Smooth muscle cell (in vitro differentiated cells): ENCODE data around the gene CCL3. TPM values are rescaled to one million over a fixed set of nuclear protein-coding genes. Genes with fewer than 3 reads are reported as not detected.

Experiments
- DNase-seq: peaks from one replicate; lab custom pipeline; 2025; ENCODE audit not compliant: unreplicated experiment; lab: John Stamatoyannopoulos, UW
- H2AFZ ChIP-seq: fragments of 200-600 bp; sonication (generic); 2 replicates; pipeline ENCODE4 v1.6.0; 2016; ENCODE audit warnings: antibody characterized with exemption, low read depth, mild to moderate bottlenecking
- H3F3A ChIP-seq: fragments of 200-600 bp; sonication (generic); 2 replicates; pipeline ENCODE4 v1.6.0; 2017; ENCODE audit warnings: antibody characterized with exemption, low read depth
- H3K27ac ChIP-seq: fragments of 200-600 bp; sonication (generic); 2 replicates; pipeline ENCODE4 v1.5.1; 2016; ENCODE audit warnings: low read depth, mild to moderate bottlenecking
- H3K27me3 ChIP-seq: fragments of 200-600 bp; sonication (generic); 2 replicates; pipeline ENCODE4 v1.6.1; 2016; ENCODE audit warnings: low read depth, mild to moderate bottlenecking
- H3K36me3 ChIP-seq: fragments of 200-600 bp; sonication (generic); 2 replicates; pipeline ENCODE4 v1.5.1; 2016; ENCODE audit warnings: low read depth
- H3K4me1 ChIP-seq: fragments of 200-600 bp; sonication (generic); 2 replicates; pipeline ENCODE4 v1.5.1; 2016; ENCODE audit warnings: low read depth
- H3K4me2 ChIP-seq: fragments of 200-600 bp; sonication (generic); 2 replicates; pipeline ENCODE4 v1.6.0; 2016; ENCODE audit warnings: mild to moderate bottlenecking
- H3K4me3 ChIP-seq: fragments of 200-600 bp; sonication (generic); 2 replicates; pipeline ENCODE4 v1.5.1; 2016; ENCODE audit warnings: mild to moderate bottlenecking
- H3K79me2 ChIP-seq: fragments of 200-600 bp; sonication (generic); 2 replicates; pipeline ENCODE4 v1.6.0; 2016; ENCODE audit warnings: low read depth, mild to moderate bottlenecking
- H3K9ac ChIP-seq: fragments of 200-600 bp; sonication (generic); 2 replicates; pipeline ENCODE4 v1.6.0; 2016; ENCODE audit warnings: low read depth
- H3K9me3 ChIP-seq: fragments of 200-600 bp; sonication (generic); replicated peaks from 2 replicates; pipeline ENCODE4 v1.5.1; 2016; ENCODE audit warnings: low read depth
- H4K20me1 ChIP-seq: fragments of 200-600 bp; sonication (generic); 2 replicates; pipeline ENCODE4 v1.6.0; 2016; ENCODE audit warnings: low read depth
- CTCF ChIP-seq: fragments of 200-600 bp; sonication (generic); IDR thresholded peaks from 2 replicates; pipeline ENCODE4 v1.5.1; 2017; ENCODE audit warnings: borderline replicate concordance, mild to moderate bottlenecking, antibody characterized with exemption; ENCODE audit not compliant: insufficient read depth, poor library complexity, severe bottlenecking
- WGBS: methylation state at CpG from one replicate; pipeline ENCODE4 v1.1.7; 2016; ENCODE audit warnings: low lambda C conversion rate; 5-methylcytosine and 5-hydroxymethylcytosine counted together
- polyA plus RNA-seq: library from polyadenylated mRNA; unstranded; fragments of >200 nt; fragmentation: Nextera tagmentation; extraction: Ambion mirVana; gene quantifications from 2 replicates; pipeline ENCODE4 v1.2.1, GENCODE V29; 2016
- total RNA-seq: library from RNA; depleted of rRNA; stranded (reverse); fragments of >200 nt; gene quantifications from 2 replicates; pipeline ENCODE4 v1.2.3, GENCODE V29; 2014

The CCL3 gene
- total and polyA plus RNA-seq, 2 experiments from 2014 or later: 0.63 to 1.3 TPM

- H3F3A ChIP-seq: no peaks in the 10 kb centered on the region
- no peak overlapping the region for H2AFZ ChIP-seq
- H3K79me2 ChIP-seq: no peaks in the 10 kb centered on the region
- H3K4me3 ChIP-seq: no peak overlapping the region
- TF ChIP-seq CTCF: no peak
- H3K27me3 ChIP-seq: peaks cover 11% of the 10 kb centered on the region
- H3K4me2 ChIP-seq: no peak overlapping the region
- H3K36me3 ChIP-seq: no peaks in the 10 kb centered on the region
- DNase-seq: no peak
- no peaks in the 10 kb centered on the region for H3K9me3 ChIP-seq
- H3K27ac ChIP-seq: no peak overlapping the region
- no peaks in the 10 kb centered on the region for H3K4me1 ChIP-seq
- no peak overlapping the region for H3K9ac ChIP-seq
- H4K20me1 ChIP-seq: no peaks in the 10 kb centered on the region
Observed at GRCh38 chr17:36069136-36069535, 20.8 kb downstream of the CCL3 start.

- no peak overlapping the region for H3K4me3 ChIP-seq
- H3K9me3 ChIP-seq: no peaks in the 10 kb centered on the region
- H3K4me2 ChIP-seq: no peak overlapping the region
- no peaks in the 10 kb centered on the region for H3K79me2 ChIP-seq
- H3K36me3 ChIP-seq: no peaks in the 10 kb centered on the region
- no peak overlapping the region for H3K27ac ChIP-seq
- no peaks in the 10 kb centered on the region for H3F3A ChIP-seq
- no peak overlapping the region for H3K9ac ChIP-seq
- no peaks in the 10 kb centered on the region for H3K4me1 ChIP-seq
- peaks cover 9% of the 10 kb centered on the region for H3K27me3 ChIP-seq
- H4K20me1 ChIP-seq: no peaks in the 10 kb centered on the region
- H2AFZ ChIP-seq: no peak overlapping the region
- 90% methylated on average over 3 of the region's 3 CpGs for WGBS
- TF ChIP-seq CTCF: no peak
- DNase-seq: no peak
Observed at GRCh38 chr17:36068524-36068923, 21.4 kb downstream of the CCL3 start.

GRCh38 chr17:36066365-36066985 is 23.5 kb downstream of the CCL3 start:
- no peak overlapping the region for H3K27ac ChIP-seq
- TF ChIP-seq CTCF: no peak
- WGBS: 82% methylated on average over 6 of the region's 6 CpGs

More at GRCh38 chr17:36066365-36066985, 23.5 kb downstream of the CCL3 start:
- H3F3A ChIP-seq: no peaks in the 10 kb centered on the region
- H3K4me2 ChIP-seq: no peak overlapping the region
- no peaks in the 10 kb centered on the region for H4K20me1 ChIP-seq
- H3K79me2 ChIP-seq: no peaks in the 10 kb centered on the region
- peaks cover 9% of the 10 kb centered on the region for H3K27me3 ChIP-seq
- no peaks in the 10 kb centered on the region for H3K9me3 ChIP-seq
- H3K4me3 ChIP-seq: no peak overlapping the region
- no peak overlapping the region for H3K9ac ChIP-seq
- DNase-seq: no peak
- no peak overlapping the region for H2AFZ ChIP-seq
- H3K36me3 ChIP-seq: no peaks in the 10 kb centered on the region
- H3K4me1 ChIP-seq: no peaks in the 10 kb centered on the region
